ENCODE measurements around the gene CHD5.

DNA sequence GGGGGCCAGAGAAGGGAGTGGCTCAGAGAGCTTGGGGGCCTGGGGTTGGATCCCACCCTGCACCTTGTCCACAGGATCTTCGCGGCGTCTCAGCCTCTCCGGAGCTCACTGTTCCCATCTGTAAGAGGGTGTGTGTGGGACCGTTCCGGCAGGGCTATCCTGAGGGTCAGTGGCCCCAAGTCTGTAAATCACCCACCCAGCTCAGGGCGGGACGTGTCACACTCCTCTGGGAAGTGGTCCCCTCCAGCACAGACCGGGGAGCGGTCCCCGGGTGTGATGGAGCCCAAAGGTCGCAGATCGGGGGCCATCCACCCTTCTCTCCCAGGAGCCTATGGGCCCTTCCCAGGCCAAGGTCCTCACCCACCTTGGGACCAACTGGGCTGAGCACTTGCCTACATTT lies 94.5 kb downstream of the CHD5 start:
- TF ChIP-seq, protein P1, sequence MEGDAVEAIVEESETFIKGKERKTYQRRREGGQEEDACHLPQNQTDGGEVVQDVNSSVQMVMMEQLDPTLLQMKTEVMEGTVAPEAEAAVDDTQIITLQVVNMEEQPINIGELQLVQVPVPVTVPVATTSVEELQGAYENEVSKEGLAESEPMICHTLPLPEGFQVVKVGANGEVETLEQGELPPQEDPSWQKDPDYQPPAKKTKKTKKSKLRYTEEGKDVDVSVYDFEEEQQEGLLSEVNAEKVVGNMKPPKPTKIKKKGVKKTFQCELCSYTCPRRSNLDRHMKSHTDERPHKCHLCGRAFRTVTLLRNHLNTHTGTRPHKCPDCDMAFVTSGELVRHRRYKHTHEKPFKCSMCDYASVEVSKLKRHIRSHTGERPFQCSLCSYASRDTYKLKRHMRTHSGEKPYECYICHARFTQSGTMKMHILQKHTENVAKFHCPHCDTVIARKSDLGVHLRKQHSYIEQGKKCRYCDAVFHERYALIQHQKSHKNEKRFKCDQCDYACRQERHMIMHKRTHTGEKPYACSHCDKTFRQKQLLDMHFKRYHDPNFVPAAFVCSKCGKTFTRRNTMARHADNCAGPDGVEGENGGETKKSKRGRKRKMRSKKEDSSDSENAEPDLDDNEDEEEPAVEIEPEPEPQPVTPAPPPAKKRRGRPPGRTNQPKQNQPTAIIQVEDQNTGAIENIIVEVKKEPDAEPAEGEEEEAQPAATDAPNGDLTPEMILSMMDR (IDR thresholded peaks at IDR 0.05) = no peak
- TF ChIP-seq POLR2AphosphoS5 (IDR thresholded peaks at IDR 0.05; ENCODE audit: low read depth, low read length) = no peak
- no peak for TF ChIP-seq TCF7L2 (IDR thresholded peaks at IDR 0.05; ENCODE audit: low read depth, low read length)
- TF ChIP-seq, protein P2, sequence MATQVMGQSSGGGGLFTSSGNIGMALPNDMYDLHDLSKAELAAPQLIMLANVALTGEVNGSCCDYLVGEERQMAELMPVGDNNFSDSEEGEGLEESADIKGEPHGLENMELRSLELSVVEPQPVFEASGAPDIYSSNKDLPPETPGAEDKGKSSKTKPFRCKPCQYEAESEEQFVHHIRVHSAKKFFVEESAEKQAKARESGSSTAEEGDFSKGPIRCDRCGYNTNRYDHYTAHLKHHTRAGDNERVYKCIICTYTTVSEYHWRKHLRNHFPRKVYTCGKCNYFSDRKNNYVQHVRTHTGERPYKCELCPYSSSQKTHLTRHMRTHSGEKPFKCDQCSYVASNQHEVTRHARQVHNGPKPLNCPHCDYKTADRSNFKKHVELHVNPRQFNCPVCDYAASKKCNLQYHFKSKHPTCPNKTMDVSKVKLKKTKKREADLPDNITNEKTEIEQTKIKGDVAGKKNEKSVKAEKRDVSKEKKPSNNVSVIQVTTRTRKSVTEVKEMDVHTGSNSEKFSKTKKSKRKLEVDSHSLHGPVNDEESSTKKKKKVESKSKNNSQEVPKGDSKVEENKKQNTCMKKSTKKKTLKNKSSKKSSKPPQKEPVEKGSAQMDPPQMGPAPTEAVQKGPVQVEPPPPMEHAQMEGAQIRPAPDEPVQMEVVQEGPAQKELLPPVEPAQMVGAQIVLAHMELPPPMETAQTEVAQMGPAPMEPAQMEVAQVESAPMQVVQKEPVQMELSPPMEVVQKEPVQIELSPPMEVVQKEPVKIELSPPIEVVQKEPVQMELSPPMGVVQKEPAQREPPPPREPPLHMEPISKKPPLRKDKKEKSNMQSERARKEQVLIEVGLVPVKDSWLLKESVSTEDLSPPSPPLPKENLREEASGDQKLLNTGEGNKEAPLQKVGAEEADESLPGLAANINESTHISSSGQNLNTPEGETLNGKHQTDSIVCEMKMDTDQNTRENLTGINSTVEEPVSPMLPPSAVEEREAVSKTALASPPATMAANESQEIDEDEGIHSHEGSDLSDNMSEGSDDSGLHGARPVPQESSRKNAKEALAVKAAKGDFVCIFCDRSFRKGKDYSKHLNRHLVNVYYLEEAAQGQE (IDR thresholded peaks at IDR 0.05; ENCODE audit: insufficient read depth in 1 of 2, low read depth in 2 of 2, low read length in 1 of 2) = no peak
- TF ChIP-seq SIN3A (IDR thresholded peaks at IDR 0.05; ENCODE audit: borderline replicate concordance, insufficient read depth, low read depth, low read length) = no peak
